Upper lobe of left lung (tissue), 4 donors: Measurements from ENCODE around the gene YWHAE.

Source experiments
- CTCF ChIP-seq, 6 experiments: fragments of 450-650 bp in 4 of 6; fragments of 200-600 bp in 2 of 6; sonication (generic) in 2 of 6; IDR thresholded peaks; one replicate each; pipeline ENCODE4 v1.5.1; 2016 to 2019; ENCODE audit warnings: antibody characterized with exemption in 6 of 6
- EP300 ChIP-seq, 4 donors: sonication (generic); formaldehyde crosslinking; IDR thresholded peaks; one replicate each; pipeline ENCODE4 v1.5.1; 2017; ENCODE audit warnings: antibody characterized with exemption in 4 of 4, control low read depth in 2 of 4
- POLR2A ChIP-seq, 4 donors: fragments of 450-650 bp; IDR thresholded peaks; one replicate each; pipeline ENCODE4 v1.5.1; 2016 to 2017; ENCODE audit warnings: antibody characterized with exemption in 4 of 4, mild to moderate bottlenecking in 2 of 4

GRCh38 chr17:1420981-1421380 is 21.0 kb upstream of the YWHAE start:
- TF ChIP-seq POLR2A (IDR thresholded peaks at IDR 0.05), result no peak
- no peak for TF ChIP-seq CTCF (IDR thresholded peaks at IDR 0.05)
- TF ChIP-seq EP300 (IDR thresholded peaks at IDR 0.05), result no peak
